Mesenchymal stem cell (in vitro differentiated cells and primary cell): ENCODE measurements around the gene RAPGEF6.
"Not testable (repeated sequence)": the region's sequence is repeated elsewhere in the genome, so short reads cannot be mapped to it uniquely, and the experiment has no call there.

Source experiments
- DNase-seq: peaks from one replicate; pipeline ENCODE4 v3.0.0-alpha.2; 2013
- H2AFZ ChIP-seq: one replicate; pipeline ENCODE4 v1.6.1; 2013; ENCODE audit warnings: low read depth, mild to moderate bottlenecking, control low read depth, inconsistent platforms, low read length, moderate library complexity
- H2AK5ac ChIP-seq: 2 replicates; pipeline ENCODE4 v1.6.1; 2013; ENCODE audit warnings: low read length, moderate library complexity, mild to moderate bottlenecking, inconsistent platforms; ENCODE audit not compliant: severe bottlenecking
- H2BK120ac ChIP-seq: one replicate; pipeline ENCODE4 v1.6.1; 2013; ENCODE audit warnings: low read depth, mild to moderate bottlenecking, inconsistent platforms, low read length, moderate library complexity
- H2BK12ac ChIP-seq, 2 experiments: one replicate each; pipeline ENCODE4 v1.6.1; 2013; ENCODE audit warnings: inconsistent platforms in 2 of 2, low read length in 2 of 2, mild to moderate bottlenecking in 2 of 2, moderate library complexity in 2 of 2, control low read depth in 1 of 2
- H2BK15ac ChIP-seq: one replicate; pipeline ENCODE4 v1.6.1; 2013; ENCODE audit warnings: mild to moderate bottlenecking, low read depth, inconsistent platforms; ENCODE audit not compliant: poor library complexity, severe bottlenecking
- H2BK5ac ChIP-seq: 2 replicates; pipeline ENCODE4 v1.6.1; 2013; ENCODE audit warnings: low read depth, mild to moderate bottlenecking, low read length, control low read depth, inconsistent platforms; ENCODE audit not compliant: poor library complexity, severe bottlenecking
- H3K14ac ChIP-seq, 2 experiments: one replicate each; pipeline ENCODE4 v1.6.1; 2013; ENCODE audit warnings: inconsistent platforms in 2 of 2, low read length in 2 of 2, control low read depth in 1 of 2, mild to moderate bottlenecking in 1 of 2, moderate library complexity in 1 of 2
- H3K18ac ChIP-seq, 2 experiments: one replicate each; pipeline ENCODE4 v1.6.1; 2013; ENCODE audit warnings: inconsistent platforms in 2 of 2, low read length in 2 of 2, control low read depth in 1 of 2, low read depth in 1 of 2, mild to moderate bottlenecking in 1 of 2
- H3K23ac ChIP-seq, 2 experiments: one replicate each; pipeline ENCODE4 v1.6.1; 2013; ENCODE audit warnings: inconsistent platforms in 2 of 2, low read length in 2 of 2, mild to moderate bottlenecking in 2 of 2, moderate library complexity in 2 of 2, control low read depth in 1 of 2
- H3K27ac ChIP-seq: 2 replicates; pipeline ENCODE4 v1.5.1; 2013; ENCODE audit warnings: mild to moderate bottlenecking, moderate library complexity, low read length, control low read depth, inconsistent platforms; ENCODE audit not compliant: poor library complexity, severe bottlenecking
- H3K27me3 ChIP-seq, 2 experiments: 2 replicates each; pipeline versions ENCODE4 v1.6.1 to v1.7.0; 2013; ENCODE audit warnings: low read length in 2 of 2, mild to moderate bottlenecking in 2 of 2, moderate library complexity in 2 of 2, control low read depth in 1 of 2, inconsistent platforms in 1 of 2; ENCODE audit not compliant: control insufficient read depth in 1 of 2, insufficient read depth in 1 of 2
- H3K36me3 ChIP-seq, 2 experiments: 2 replicates each; pipeline versions ENCODE4 v1.6.1 to v1.7.0; 2013; ENCODE audit warnings: low read length in 2 of 2, control low read depth in 1 of 2, inconsistent platforms in 1 of 2, low read depth in 1 of 2, mild to moderate bottlenecking in 1 of 2; ENCODE audit not compliant: insufficient read depth in 2 of 2, control insufficient read depth in 1 of 2
- H3K4ac ChIP-seq, 2 experiments: one replicate each; pipeline ENCODE4 v1.6.1; 2013; ENCODE audit warnings: inconsistent platforms in 2 of 2, low read length in 2 of 2, mild to moderate bottlenecking in 2 of 2, moderate library complexity in 2 of 2, control low read depth in 1 of 2, low read depth in 1 of 2
- H3K4me1 ChIP-seq: 2 replicates; pipeline ENCODE4 v1.6.1; 2013; ENCODE audit warnings: low read depth, low read length, control low read depth; ENCODE audit not compliant: control insufficient read depth, insufficient read depth
- H3K4me2 ChIP-seq: 2 replicates; pipeline ENCODE4 v1.6.1; 2013; ENCODE audit warnings: low read length, mild to moderate bottlenecking, inconsistent platforms; ENCODE audit not compliant: poor library complexity, severe bottlenecking
- H3K4me3 ChIP-seq, 2 experiments: 2 replicates each; pipeline versions ENCODE4 v1.5.1 to v1.7.0; 2013; ENCODE audit warnings: low read length in 2 of 2, mild to moderate bottlenecking in 2 of 2, control low read depth in 1 of 2, low read depth in 1 of 2; ENCODE audit not compliant: insufficient read depth in 1 of 2
- H3K79me1 ChIP-seq: replicated peaks from 2 replicates; pipeline ENCODE4 v1.6.1; 2013; ENCODE audit warnings: mild to moderate bottlenecking, control low read depth, low read length, inconsistent platforms; ENCODE audit not compliant: poor library complexity, severe bottlenecking
- H3K9ac ChIP-seq: 2 replicates; pipeline ENCODE4 v1.7.0; 2013; ENCODE audit warnings: mild to moderate bottlenecking, low read length, moderate library complexity
- H3K9me3 ChIP-seq: 2 replicates; pipeline ENCODE4 v1.7.0; 2013; ENCODE audit warnings: mild to moderate bottlenecking, low read length; ENCODE audit not compliant: control insufficient read depth
- H4K8ac ChIP-seq: one replicate; pipeline ENCODE4 v1.6.1; 2013; ENCODE audit warnings: inconsistent platforms, mild to moderate bottlenecking, low read length, moderate library complexity
- H4K91ac ChIP-seq: one replicate; pipeline ENCODE4 v1.6.1; 2013; ENCODE audit warnings: mild to moderate bottlenecking, low read length, inconsistent platforms
- WGBS: methylation state at CpG from one replicate; pipeline ENCODE4 v1.1.7; 2013; ENCODE audit warnings: mixed read lengths; 5-methylcytosine and 5-hydroxymethylcytosine counted together

Gene RAPGEF6

GRCh38 chr5:131682826-131683225, 47.8 kb upstream of the RAPGEF6 start:
- Histone ChIP-seq H3K9me3 (no peaks in the 10 kb centered on the region), H3K4me3 (no peak overlapping the region), H4K8ac (no peak overlapping the region), H3K4me2 (no peak overlapping the region), H2BK5ac (no peak overlapping the region), H3K14ac (no peak overlapping the region), H2BK12ac (no peak overlapping the region), H3K4me1 (no peaks in the 10 kb centered on the region), H4K91ac (no peak overlapping the region), H3K23ac (no peak overlapping the region), H2AFZ (no peak overlapping the region), H3K27ac (no peak overlapping the region), H3K9ac (no peak overlapping the region), H3K4ac (no peak overlapping the region), H3K27me3 (no peaks in the 10 kb centered on the region), H3K18ac (no peak overlapping the region), H3K79me1 (peaks cover 16% of the 10 kb centered on the region), H3K36me3 (peaks cover 8 to 78% of the 10 kb centered on the region in 2 experiments), H2AK5ac (no peak overlapping the region), H2BK120ac (no peak overlapping the region), H2BK15ac (no peak overlapping the region)
- 100% methylated on average over 1 of the region's 2 CpGs for WGBS
- no peak for DNase-seq

GRCh38 chr5:131682175-131682574, 47.1 kb upstream of the RAPGEF6 start:
- Histone ChIP-seq H2BK12ac (no peak overlapping the region), H2AFZ (no peak overlapping the region), H2BK15ac (no peak overlapping the region), H3K4me3 (no peak overlapping the region), H3K4me2 (no peak overlapping the region), H4K91ac (no peak overlapping the region), H3K14ac (no peak overlapping the region), H4K8ac (no peak overlapping the region), H3K9ac (no peak overlapping the region), H3K18ac (no peak overlapping the region), H3K79me1 (peaks cover 15% of the 10 kb centered on the region), H2BK120ac (no peak overlapping the region), H3K23ac (no peak overlapping the region), H3K27ac (no peak overlapping the region), H3K27me3 (no peaks in the 10 kb centered on the region), H2BK5ac (no peak overlapping the region), H3K36me3 (peaks cover 8 to 78% of the 10 kb centered on the region in 2 experiments), H3K4me1 (no peaks in the 10 kb centered on the region), H2AK5ac (no peak overlapping the region), H3K9me3 (no peaks in the 10 kb centered on the region), H3K4ac (no peak overlapping the region)
- 99% methylated on average over 4 of the region's 5 CpGs for WGBS
- DNase-seq: no peak

DNA sequence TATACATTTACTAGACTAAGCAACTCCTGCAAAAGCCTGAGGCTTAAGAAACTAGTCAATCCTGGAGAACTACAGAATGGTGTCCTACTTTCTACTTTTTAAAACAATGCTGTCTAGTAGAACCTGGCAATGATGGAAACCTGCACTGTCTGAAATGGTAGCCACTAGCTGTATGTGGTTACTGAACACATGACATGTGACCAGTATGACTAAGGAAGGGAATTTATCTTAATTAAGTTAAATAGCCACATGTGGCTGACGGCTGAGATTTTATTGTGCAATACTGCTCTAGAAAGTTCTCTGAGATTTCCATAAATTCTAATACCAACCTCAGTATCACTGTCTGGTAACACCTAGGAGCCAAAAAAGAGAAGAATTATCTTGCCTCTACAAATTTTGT, 44.9 kb upstream of the RAPGEF6 start:
- no peak overlapping the region for H3K4me2 ChIP-seq
- no peaks in the 10 kb centered on the region for H3K4me1 ChIP-seq
- no peak overlapping the region for H2BK12ac ChIP-seq
- H3K23ac ChIP-seq: no peak overlapping the region
- H2AK5ac ChIP-seq: no peak overlapping the region
- H2BK15ac ChIP-seq: no peak overlapping the region
- no peaks in the 10 kb centered on the region for H3K9me3 ChIP-seq
- H3K27ac ChIP-seq: no peak overlapping the region
- no peaks in the 10 kb centered on the region for H3K27me3 ChIP-seq
- H3K18ac ChIP-seq: no peak overlapping the region
- no peak overlapping the region for H4K8ac ChIP-seq
- no peak overlapping the region for H3K4ac ChIP-seq
- no peak overlapping the region for H2AFZ ChIP-seq
- H3K79me1 ChIP-seq: peaks cover 11% of the 10 kb centered on the region
- H3K4me3 ChIP-seq: no peak overlapping the region
- WGBS: no CpG with 5 or more reads among the region's 1 CpG
- H2BK5ac ChIP-seq: no peak overlapping the region
- peaks cover 14 to 79% of the 10 kb centered on the region in 2 experiments for H3K36me3 ChIP-seq
- peak; percentile 75 for DNase-seq
- H3K14ac ChIP-seq: no peak overlapping the region
- no peak overlapping the region for H2BK120ac ChIP-seq
- H3K9ac ChIP-seq: peak overlapping the region; percentile 6
- H4K91ac ChIP-seq: no peak overlapping the region

GRCh38 chr5:131678273-131678672, 43.2 kb upstream of the RAPGEF6 start:
- not testable (repeated sequence) for H2AFZ ChIP-seq, H3K9ac ChIP-seq, H3K14ac ChIP-seq, H3K4me1 ChIP-seq, H2AK5ac ChIP-seq, H3K27me3 ChIP-seq, H3K27ac ChIP-seq, H3K23ac ChIP-seq, H3K9me3 ChIP-seq, H3K4ac ChIP-seq, H2BK12ac ChIP-seq, H2BK5ac ChIP-seq, H4K8ac ChIP-seq, H2BK120ac ChIP-seq, H3K4me2 ChIP-seq, H2BK15ac ChIP-seq, H4K91ac ChIP-seq, H3K4me3 ChIP-seq, H3K18ac ChIP-seq
- WGBS: 100% methylated on average over 6 of the region's 10 CpGs
- Histone ChIP-seq H3K36me3 (peaks cover 17 to 83% of the 10 kb centered on the region in 2 experiments), H3K79me1 (peaks cover 11% of the 10 kb centered on the region)
- peak; percentile 22 for DNase-seq
